ENCODE results near the gene KAT7.

The KAT7 gene

DNA sequence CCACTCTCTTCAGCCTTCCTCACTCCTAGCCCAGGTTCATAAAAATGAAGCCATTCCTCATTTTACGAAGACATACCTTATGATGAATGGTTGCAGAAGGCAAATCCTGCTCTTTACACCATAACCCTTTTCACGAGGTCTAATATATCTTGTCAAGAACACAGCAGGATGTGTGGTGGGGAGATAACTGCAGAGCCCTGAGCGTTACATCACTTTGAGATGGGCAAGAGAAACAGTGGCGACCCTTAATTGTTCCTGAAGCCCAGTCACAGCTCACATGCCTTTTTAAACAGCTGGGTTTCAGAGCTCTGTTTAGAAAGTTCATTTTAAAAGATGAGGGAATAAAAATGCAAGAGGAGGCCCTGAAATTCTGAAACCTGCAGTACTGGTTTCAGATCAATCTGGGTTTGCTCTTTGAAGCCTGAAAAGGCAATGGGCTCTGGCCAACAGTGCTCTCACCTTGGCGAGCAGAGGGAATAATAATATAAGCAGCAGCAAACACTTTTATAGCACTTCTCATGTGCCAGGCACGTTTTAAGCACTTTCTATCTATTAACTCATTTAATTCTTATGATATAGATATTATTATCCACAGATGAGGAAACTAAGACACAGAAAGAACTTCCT, 27.4 kb upstream of the KAT7 start:
- DNase-seq = no peak

DNA sequence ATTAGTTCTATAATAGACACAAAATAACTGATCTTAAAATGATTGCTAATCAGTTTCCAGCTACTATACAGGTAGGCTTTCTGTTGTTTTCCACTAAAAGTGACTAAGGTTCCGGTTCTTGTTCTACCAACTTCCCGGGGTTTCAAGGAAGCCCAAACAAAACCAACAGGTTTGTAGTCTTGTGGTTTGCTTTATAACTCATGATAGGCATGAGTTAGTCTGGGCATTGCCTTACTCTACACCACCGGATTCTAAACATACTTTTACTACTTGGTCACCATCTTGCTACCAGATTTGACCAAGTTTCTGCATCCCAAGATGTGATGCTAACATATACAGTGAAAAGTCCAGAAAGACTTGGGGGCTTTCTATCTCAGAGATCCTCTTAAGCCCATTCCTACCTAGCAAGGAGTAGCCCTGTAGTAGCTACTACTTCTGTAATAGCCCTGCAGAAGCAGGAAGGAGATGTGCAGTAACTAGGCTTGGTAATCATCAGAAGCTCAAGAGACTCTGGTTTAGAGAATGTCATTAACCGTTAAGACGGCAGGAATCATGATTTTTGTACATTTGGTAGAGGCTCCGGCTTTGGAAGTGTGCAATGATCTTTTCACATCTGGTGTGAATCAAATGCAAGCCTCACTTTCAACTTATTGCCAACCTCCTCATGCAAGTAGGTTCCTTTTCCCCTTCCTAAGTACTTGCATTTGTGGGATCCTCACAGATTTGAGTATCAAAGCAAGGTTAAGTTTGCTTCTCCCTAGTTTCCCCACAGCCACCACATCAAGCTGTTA, 26.1 kb upstream of the KAT7 start:
- DNase-seq = no peak

DNA sequence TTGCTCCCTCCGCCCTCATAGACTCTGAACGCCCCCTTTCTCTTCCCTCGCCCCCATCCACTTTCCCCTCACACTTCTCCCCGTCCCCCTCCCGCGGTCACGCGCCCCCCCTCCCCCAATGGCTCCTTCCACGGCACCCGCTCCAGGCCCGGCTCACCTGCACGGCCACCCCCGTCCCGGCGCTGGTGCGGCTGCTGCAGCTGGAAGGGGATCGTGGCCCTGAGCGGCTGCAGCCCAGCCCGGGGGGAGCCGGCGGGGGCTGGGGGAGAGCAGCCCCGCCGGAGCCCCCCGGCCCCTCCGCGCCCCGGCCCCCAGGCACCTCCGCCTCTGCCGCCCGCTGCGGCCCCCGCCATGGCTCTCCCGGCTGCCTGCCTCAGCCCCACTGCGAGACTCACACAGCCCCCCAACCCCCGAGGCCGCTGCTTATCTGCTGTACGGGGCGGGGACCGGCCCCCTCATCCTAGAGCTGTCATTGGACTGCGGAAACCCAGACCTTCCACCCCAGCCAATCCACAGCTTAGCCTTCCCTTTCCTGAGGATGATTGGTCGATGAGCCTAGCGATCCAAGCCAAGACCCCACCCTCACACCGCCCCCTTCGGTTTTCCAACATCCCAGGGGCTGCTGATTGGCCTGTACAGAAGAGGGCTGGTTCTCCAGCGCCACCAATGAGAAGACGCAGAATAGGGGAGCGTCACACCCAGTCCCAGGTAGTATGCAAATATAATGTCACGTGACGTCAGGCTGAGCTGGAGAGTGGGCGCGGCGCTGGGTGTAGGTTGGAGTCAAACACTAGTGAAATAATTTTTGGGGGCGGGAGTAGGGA, 24.5 kb upstream of the KAT7 start, which contains the start of gene FAM117A:
TSS of gene FAM117A (minus strand) at position 397 of the 824 bp plus-strand sequence. CDS start at position 353, 44 bp downstream.
- DNase-seq = peak; percentile 99

DNA sequence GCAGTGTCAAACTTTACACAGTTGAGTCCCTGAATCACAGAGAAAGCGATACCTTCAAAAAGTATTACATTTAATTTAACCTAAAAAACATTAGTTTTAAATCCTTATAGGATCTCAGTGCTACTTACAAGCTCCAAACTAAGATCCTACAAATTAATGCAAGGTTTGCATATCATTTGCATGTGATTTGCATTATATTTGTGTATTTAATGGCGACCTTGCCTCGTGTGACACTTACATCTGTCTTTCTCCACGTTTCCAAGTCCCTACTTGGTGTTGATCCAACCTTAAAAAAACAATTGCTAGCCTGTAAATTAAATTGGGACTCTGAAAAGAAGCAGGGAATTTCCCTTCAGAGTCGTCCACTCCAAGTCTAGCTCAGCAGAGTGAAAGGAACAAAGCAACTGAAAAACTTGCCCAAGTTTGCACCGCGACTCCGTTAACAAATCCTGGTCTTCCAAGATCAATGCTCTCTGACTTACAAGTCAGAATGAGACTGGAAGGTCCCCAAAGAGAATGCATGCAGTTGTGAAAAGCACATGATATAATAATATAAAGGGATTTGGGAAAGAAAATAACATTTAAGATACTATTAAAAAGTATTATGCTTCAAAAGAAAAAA, 23.8 kb upstream of the KAT7 start:
- no peak for DNase-seq

DNA sequence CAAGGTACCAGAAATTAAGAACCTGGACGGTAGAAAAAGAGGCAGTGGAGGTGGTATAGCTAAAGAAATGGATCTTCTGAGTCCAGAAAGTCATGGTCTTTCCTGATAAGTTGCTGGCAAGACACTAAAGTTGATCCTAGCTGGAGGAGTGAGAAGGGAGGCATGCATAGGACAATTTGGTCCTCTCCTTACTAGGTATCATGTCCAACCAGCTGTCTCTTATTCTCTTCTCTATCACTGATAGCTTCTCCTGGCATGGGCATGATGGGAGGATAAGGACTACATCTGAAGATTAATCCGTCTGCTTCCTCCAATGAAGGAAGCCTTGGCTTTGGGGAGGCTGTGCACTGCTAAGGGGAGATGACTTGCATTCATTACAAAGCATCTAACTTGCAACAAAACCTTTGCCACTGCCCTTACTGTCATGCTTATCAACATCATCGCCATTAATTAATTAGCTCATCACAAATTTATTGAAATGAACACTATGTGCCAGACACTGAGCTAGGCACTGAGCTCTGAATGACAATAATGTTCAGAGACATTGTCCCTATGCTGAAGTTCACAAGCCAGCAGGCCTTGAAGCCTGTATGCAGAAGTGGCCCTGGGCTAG, 21.5 kb upstream of the KAT7 start:
- DNase-seq = no peak

DNA sequence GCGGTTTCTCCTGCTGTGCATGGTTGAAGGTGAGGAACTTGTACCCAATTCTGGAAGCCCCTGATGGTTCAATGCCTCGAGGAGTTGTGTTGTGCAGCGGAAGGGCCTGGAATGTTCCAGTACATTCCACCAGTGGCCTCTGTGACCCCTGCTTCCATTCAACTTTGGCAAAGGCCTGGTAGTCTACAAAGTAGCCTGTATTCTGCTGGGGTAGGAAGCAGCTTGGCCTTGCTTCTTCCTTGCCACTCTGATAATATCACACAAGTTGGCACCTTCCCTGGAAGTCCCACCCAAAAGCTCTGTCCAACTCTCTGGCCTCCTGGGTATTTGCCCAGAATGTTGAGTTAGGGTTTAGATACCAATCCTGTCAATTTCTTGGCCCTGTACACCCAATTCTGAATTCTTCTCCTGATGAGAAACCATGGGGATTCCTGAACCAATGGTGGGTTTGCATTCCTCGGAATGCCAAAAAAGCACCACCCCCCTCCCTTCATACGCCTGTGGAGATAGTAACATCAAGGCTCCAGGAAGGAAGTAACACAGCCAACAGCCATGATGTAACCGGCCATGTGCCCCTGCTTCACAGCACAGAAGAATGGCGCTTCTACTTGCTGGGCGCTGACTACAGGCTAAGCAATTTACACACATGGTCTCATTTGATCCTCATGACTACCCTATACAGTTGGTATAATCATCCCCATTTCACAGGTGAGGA, 12.8 kb upstream of the KAT7 start:
- DNase-seq = no peak

DNA sequence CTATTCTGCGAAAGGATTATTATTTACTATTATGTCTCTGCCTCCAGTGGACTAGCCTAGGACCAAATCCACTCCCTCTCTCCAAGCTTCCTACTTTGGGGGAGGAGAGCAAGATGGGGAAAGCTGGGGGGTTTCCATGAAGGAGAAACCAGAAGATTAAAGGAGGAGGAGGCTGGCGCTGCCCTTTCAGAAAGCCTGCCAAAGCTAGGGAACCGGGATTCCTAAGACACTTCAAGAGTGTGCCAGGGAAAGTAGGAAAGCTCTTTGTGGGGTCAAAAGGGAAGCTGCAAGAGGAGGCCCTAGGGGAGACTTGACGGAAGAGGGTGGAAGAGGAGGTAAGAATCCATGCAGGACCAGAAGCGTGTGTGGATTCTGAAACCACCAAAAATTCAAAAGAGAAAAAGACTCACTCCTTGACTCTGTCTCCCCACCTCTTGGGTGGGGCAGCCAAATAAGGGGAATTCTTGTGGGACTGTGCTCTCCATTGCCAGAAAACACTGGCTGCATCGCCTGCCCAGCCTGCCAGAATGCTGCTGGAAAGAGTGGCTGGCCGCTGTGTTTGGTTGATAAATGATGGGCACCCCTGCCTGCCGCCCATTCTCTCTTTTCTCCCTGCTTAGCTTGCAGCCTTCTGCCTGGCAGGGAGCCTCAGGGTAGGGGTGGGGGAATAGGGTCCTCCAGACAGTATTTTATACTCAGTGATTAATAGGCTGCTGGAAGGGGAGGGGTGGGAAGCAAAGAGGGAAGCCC, 11.8 kb upstream of the KAT7 start:
- DNase-seq = no peak

DNA sequence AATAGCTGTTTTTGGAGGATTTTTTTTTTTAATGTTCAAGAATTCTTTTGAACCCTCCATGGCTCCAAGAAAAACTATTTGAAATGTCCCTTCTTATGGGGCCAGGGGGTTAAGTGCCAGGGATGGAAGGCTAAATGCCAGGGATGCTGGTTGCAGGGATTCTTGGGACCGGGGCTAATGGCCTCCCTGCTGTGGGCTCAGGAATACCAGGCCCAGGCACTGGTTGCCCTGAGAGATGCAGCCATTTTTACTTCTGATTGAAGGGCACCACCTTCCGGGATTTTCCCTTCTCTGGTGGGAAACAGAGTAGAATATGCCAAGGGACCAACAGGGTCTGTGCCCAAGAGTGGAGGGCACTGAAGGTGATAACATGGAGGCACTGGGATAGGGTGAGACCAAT, 10.9 kb upstream of the KAT7 start:
- DNase-seq = no peak

DNA sequence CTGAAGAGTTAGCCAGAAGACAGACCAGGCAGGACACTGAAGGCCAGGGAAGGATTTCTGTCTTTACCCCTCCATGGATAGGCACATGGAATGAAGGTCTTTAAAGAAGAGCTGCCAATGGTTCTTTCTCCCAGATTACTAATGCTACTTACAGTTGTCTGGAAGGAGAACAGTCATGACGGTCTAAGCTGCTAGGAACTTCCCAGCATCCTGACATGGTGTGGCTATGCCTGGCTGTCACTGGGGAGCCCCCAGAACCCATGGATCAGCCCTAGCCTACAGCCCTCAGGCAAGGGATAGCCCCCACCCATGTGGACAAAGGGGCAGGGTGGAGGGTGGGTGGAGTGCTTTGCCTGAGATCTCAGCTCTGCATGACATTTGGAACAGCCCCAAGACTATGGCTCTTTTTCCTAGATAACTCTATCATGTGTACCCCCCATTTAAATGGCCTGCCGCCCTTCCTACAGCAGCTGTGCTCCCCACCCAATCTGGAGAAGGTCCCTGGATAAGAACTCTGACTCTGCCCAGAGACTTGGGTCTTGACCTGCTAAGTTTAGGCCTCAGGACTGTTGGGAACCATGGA, 9.2 kb upstream of the KAT7 start:
- no peak for DNase-seq

DNA sequence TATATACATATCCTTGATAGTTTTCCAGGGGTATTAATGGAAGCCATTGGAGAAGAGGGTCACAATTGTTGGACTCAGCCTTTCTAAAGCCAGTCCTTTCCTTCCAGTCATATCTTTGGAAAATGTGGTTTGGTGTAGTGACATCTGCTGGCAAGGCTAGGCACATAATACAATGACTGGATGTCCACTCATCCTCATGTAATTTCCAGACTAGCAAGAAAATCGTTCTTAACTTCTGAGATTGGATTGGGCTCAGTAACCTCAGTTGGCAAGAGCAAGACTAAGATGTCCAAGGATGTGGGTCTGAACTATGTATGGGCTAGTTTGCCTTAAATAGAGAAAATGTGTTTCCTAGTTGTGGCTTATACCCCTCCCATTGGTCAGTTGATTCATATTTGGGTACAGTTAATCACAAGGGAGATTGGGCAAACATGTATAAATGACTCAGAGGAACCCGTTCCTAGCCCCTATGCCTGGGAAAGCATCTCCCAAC, 8.7 kb upstream of the KAT7 start:
- peak; percentile 36 to 64 for DNase-seq

DNA sequence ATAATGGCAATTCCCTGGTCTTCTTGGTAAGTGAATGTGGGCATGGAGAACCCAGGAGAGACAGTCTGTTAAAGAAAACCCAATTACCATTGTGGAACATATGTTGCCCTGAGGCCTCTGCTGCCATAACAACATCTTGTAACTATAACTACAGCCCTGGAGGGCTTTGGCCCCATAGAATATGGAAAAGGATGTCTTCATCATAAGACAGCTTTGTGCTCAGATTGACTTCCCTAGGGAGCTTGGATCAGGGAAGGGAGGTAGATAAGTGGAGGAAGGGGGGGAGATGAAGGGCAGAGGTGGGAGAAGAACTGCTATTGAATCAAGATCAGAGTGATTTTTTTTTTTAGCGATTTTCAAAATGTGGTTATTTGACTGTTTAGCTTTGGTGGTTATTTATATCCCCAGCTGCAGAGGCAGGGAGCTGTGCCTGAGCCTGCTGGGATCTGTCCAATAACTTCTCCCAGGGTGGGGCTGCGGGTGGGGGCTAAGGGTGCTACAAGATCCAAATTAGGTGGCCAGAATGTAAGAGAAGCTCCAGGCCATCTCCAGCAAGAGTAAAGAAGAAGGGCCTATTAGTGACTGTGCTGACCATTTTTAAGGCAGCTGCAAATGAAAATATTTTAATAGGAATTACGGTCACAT, 5.3 kb upstream of the KAT7 start:
- no peak for DNase-seq

DNA sequence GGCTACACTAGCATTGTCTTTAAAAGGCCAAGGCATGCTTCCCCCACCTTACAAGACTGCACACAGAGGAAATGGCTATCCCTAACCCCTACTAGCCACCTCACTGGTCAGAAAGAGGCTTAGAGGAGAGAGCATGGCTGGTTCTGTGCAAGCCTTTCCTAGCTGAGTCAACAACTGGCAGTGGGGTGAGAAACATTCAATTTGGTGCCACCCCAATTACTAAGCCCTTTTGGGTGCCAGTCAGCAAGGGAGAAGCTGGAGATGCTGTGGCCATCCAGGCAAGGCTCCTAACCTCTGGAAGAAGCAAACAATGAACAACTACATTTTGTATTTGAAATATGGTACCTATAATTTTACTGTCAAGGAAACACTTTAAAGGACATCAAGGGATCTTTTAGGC, 4.7 kb upstream of the KAT7 start:
- no peak for DNase-seq

DNA sequence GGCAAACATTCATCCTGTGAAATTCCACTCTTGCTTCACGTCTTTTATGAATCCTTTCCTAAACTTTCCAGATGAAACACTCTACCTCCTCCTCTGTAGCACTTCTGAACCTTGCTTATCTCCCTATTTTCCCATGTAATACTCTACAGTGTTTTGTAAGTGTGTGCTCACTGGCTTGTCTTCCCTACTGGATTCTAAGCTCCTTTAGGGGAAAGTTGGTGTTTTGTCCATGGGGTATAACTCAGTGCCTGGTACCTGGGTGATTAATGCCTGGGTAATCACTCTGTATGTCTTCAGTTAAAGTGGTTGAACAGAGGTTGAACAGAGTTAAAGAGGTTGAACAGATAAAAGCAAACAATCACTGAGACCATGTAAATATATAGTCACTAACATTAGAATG, 3.8 kb upstream of the KAT7 start:
- no peak for DNase-seq

DNA sequence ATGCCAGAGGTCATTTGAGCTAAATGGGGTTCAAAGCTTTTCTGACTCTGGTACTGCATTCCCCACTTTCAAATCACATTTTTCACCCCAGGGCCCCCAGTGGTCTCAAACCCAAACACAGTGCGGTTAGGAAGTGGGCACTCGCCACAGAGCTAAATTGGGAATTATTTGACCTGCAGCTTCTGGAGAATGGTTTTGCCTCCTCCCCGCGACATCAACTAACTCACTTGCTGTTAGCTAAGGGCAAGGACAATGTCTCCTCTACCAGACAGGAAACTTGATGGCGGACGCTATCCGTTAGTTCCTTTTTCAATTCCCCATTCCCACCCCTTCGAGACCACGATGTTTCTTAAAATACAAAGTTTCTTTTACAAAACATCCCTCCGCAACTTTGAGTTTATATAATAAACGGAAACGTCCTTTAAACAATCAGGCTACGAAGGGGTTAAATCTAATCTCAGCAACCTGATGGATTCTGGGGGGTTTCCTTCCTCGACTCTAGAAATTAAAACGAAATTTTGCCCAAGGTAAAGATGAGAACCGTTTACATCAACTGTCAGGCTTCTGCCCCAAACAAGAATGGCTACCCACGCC, 500 bp upstream of the KAT7 start:
- no peak for DNase-seq

DNA sequence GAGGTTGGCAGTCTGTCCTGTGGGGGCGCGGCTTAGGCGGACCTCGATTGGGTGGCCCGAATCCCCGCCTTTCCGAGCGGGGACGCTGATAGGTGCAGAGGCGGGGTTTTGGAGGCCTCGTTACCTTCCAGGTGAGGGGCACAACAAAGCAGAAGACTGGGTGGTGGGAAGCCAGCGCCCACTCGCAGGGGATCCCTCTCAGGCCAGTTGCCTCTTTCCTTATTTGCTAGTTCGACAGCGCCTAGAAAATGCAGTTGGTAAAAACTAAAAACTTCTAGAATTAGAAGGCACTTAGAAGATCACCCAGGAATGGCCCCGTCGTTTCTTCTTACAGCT, 730 bp downstream of the KAT7 start:
- no peak for DNase-seq

DNA sequence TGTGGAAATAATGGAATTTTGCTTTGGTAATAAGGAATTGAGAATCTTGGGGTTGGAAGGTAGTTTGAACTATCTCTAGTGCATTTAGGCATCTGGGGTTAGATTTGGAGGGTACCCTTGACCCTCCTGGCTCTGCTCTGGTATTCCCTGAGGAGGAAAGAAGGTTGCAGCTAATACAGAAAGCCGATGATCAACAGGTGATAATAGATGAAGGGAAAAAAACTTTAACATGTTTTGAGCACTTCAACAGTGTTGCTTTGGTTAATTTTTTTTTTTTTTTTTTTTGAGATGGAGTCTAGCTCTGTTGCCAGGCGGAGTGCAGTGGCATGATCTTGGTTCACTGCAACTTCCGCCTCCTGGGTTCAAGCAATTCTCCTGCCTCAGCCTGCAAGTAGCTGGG, 4.8 kb downstream of the KAT7 start:
- no peak for DNase-seq

DNA sequence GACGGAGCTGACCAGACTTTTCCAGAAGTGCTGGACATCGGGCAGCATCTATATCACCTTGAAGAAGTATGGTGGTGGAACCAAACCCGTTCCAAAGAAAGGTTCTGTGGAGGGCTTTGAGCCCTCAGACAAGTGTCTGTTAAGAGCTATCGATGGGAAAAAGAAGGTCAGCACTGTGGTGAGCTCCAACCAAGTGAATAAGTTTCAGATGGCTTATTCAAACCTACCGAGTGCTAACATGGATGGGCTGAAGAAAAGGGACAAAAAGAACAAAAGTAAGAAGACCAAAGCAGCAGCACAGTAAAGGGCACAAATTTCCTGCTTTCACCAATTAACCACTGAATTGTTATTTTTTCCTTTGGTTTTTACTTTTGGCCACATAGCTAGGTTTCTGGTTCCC, 6.9 kb downstream of the KAT7 start:
- DNase-seq = no peak

DNA sequence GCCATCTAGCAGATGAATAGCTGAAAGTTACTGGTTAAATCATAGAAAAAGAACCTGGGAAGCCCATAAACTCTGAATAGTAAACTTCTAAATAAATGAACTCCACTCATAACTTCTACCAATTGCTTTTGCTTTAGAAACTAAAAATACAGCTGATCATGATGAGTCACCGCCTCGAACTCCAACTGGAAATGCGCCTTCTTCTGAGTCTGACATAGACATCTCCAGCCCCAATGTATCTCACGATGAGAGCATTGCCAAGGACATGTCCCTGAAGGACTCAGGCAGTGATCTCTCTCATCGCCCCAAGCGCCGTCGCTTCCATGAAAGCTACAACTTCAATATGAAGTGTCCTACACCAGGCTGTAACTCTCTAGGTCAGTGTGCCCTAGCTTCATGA, 9.7 kb downstream of the KAT7 start:
- no peak for DNase-seq

DNA sequence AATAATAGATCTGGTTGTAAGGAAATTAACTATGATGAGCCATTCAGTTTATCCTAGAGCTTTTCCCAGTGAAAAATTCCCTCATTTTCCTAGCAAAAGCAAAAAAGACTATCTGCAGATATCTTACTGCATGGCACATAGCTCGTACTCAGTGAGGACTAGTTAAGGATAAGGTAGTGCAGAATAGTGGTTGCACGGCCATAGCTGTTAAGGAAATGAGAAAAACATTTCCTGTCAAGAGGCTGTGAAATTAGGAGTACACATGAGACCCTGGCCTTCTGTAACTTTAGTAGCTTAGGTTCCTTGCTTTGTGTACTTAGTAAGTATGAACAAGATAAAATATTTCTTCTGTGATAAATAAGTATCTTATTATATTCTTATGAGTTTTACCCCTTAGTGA, 10.3 kb downstream of the KAT7 start:
- no peak for DNase-seq

DNA sequence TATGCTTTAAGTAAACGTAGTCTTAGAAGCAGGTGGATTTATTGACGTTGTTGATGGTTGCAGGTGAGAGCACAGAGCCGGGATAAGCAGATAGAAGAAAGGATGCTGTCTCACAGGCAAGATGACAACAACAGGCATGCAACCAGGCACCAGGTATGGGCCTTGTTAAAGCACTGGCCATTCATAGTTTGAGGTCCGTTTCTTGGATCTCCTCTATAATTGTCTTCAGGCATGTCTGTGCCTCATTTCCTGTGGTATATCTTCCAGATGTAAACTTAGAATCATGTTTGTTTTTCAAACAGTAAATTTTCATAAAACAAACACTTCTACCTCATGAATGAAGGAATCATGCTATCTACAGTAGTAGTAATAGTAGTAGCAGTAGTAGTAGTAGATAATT, 20.6 kb downstream of the KAT7 start:
- no peak for DNase-seq
